WTC11 (cell line): ENCODE data around the gene CTIF. TPM values are rescaled to one million over a fixed set of nuclear protein-coding genes. Genes with fewer than 3 reads are reported as not detected.

Source experiments
- ATAC-seq: fragments of 200-7000 bp; cut with Tn5 transposase; 2 replicates; pipeline ENCODE4 v1.10.0; 2021; ENCODE audit warnings: mild to moderate bottlenecking, moderate library complexity
- CTCF ChIA-PET: fragments of 300-600 bp; sonication (Branson Sonifier 250); formaldehyde crosslinking; loops from one replicate; lab custom pipeline; 2021; ENCODE audit warnings: antibody characterized with exemption; lab: Charles Lee
- POLR2A ChIA-PET: fragments of 350-600 bp; sonication (Branson Sonifier 250); formaldehyde crosslinking; loops from one replicate; lab custom pipeline; 2021; ENCODE audit warnings: antibody characterized with exemption; lab: Charles Lee
- DNase-seq: peaks from one replicate; pipeline ENCODE4 v3.0.0; 2021; ENCODE audit warnings: low spot score
- H3K27ac Mint-ChIP-seq: 2 replicates; pipeline ENCODE4 v1.8.0; 2021; ENCODE audit warnings: mixed read lengths
- H3K27me3 Mint-ChIP-seq: 2 replicates; pipeline ENCODE4 v1.8.0; 2021; ENCODE audit warnings: low read depth, mild to moderate bottlenecking, moderate library complexity, mixed read lengths
- H3K36me3 Mint-ChIP-seq: 2 replicates; pipeline ENCODE4 v1.8.0; 2021; ENCODE audit warnings: mixed read lengths
- H3K4me1 Mint-ChIP-seq: 2 replicates; pipeline ENCODE4 v1.8.0; 2022; ENCODE audit warnings: mixed read lengths
- H3K4me3 Mint-ChIP-seq: 2 replicates; pipeline ENCODE4 v1.8.0; 2021; ENCODE audit warnings: mild to moderate bottlenecking, moderate library complexity, mixed read lengths
- H3K9me3 Mint-ChIP-seq: 2 replicates; pipeline ENCODE4 v1.8.0; 2021; ENCODE audit warnings: mixed read lengths
- ATF1 ChIP-seq: sonication (generic); formaldehyde crosslinking; IDR thresholded peaks from 2 replicates; pipeline ENCODE4 v1.8.1; 2023; ENCODE audit warnings: mild to moderate bottlenecking, moderate library complexity, missing genetic modification reagents
- CBFB ChIP-seq: sonication (generic); formaldehyde crosslinking; IDR thresholded peaks from 2 replicates; pipeline ENCODE4 v1.8.1; 2022; ENCODE audit warnings: mild to moderate bottlenecking, low read depth, missing genetic modification reagents
- ELF4 ChIP-seq: sonication (generic); formaldehyde crosslinking; IDR thresholded peaks from 2 replicates; pipeline ENCODE4 v1.8.1; 2022; ENCODE audit warnings: low read depth, mild to moderate bottlenecking, moderate library complexity, missing genetic modification reagents
- ESRRA ChIP-seq: sonication (generic); formaldehyde crosslinking; IDR thresholded peaks from 2 replicates; pipeline ENCODE4 v1.8.1; 2022; ENCODE audit warnings: mild to moderate bottlenecking, missing genetic modification reagents, borderline replicate concordance
- GABPB1 ChIP-seq: sonication (generic); formaldehyde crosslinking; IDR thresholded peaks from 2 replicates; pipeline ENCODE4 v1.8.1; 2023; ENCODE audit warnings: mild to moderate bottlenecking, missing genetic modification reagents
- GTF2I ChIP-seq: fragments of 250-450 bp; sonication (Bioruptor Pico); conservative IDR thresholded peaks from 2 replicates; pipeline ENCODE4 v1.4.0; 2021; ENCODE audit warnings: mild to moderate bottlenecking
- JAZF1 ChIP-seq: fragments of 250-450 bp; sonication (Bioruptor Pico); IDR thresholded peaks from 2 replicates; pipeline ENCODE4 v1.9.0; 2021; ENCODE audit warnings: moderate library complexity, mild to moderate bottlenecking, inconsistent platforms
- JUN ChIP-seq: sonication (generic); formaldehyde crosslinking; IDR thresholded peaks from 2 replicates; pipeline ENCODE4 v1.8.0; 2023; ENCODE audit warnings: mild to moderate bottlenecking, missing genetic modification reagents
- MXD4 ChIP-seq: fragments of 250-450 bp; sonication (Bioruptor Pico); IDR thresholded peaks from 2 replicates; pipeline ENCODE4 v1.8.0; 2021; ENCODE audit warnings: mild to moderate bottlenecking, moderate library complexity, borderline replicate concordance
- SMAD4 ChIP-seq: sonication (generic); formaldehyde crosslinking; IDR thresholded peaks from 2 replicates; pipeline ENCODE4 v1.8.0; 2022; ENCODE audit warnings: mild to moderate bottlenecking, missing genetic modification reagents
- SOX15 ChIP-seq: fragments of 250-450 bp; sonication (Bioruptor Pico); IDR thresholded peaks from 2 replicates; pipeline ENCODE4 v1.9.0; 2021; ENCODE audit warnings: mild to moderate bottlenecking
- TP53 ChIP-seq: sonication (generic); formaldehyde crosslinking; IDR thresholded peaks from 2 replicates; pipeline ENCODE4 v1.8.1; 2023; ENCODE audit warnings: mild to moderate bottlenecking, missing genetic modification reagents
- ZNF121 ChIP-seq: sonication (generic); formaldehyde crosslinking; IDR thresholded peaks from 2 replicates; pipeline ENCODE4 v1.8.0; 2023; ENCODE audit warnings: missing genetic modification reagents
- ZNF232 ChIP-seq: sonication (generic); formaldehyde crosslinking; IDR thresholded peaks from 2 replicates; pipeline ENCODE4 v1.8.0; 2022; ENCODE audit warnings: mild to moderate bottlenecking, missing genetic modification reagents
- ZNF396 ChIP-seq: fragments of 250-450 bp; sonication (Bioruptor Pico); IDR thresholded peaks from 2 replicates; pipeline ENCODE4 v1.8.0; 2021; ENCODE audit warnings: mild to moderate bottlenecking, moderate library complexity, borderline replicate concordance
- ZNF423 ChIP-seq: fragments of 250-450 bp; sonication (Bioruptor Pico); IDR thresholded peaks from 2 replicates; pipeline ENCODE4 v2.1.2; 2022; ENCODE audit warnings: mild to moderate bottlenecking, moderate library complexity
- ZNF671 ChIP-seq: fragments of 250-450 bp; sonication (Bioruptor Pico); IDR thresholded peaks from 2 replicates; pipeline ENCODE4 v1.8.0; 2021; ENCODE audit warnings: mild to moderate bottlenecking
- total RNA-seq: library from RNA; stranded (reverse); gene quantifications from 3 replicates; pipeline ENCODE4 v1.2.3, GENCODE V29; 2021
- TF ChIP-seq, protein P1 (sequence below): sonication (generic); formaldehyde crosslinking; conservative IDR thresholded peaks from 2 replicates; pipeline ENCODE4 v1.8.1; 2022; ENCODE audit warnings: mild to moderate bottlenecking, missing genetic modification reagents
- TF ChIP-seq, protein P2 (sequence below): fragments of 250-450 bp; sonication (Bioruptor Pico); IDR thresholded peaks from 2 replicates; pipeline ENCODE4 v1.9.0; 2021; ENCODE audit warnings: mild to moderate bottlenecking
- TF ChIP-seq, protein P3 (sequence below): fragments of 250-450 bp; sonication (Bioruptor Pico); IDR thresholded peaks from 2 replicates; pipeline ENCODE4 v1.9.0; 2021; ENCODE audit warnings: moderate library complexity, mild to moderate bottlenecking, inconsistent platforms, borderline replicate concordance
- TF ChIP-seq, protein P4 (sequence below): sonication (generic); formaldehyde crosslinking; IDR thresholded peaks from 2 replicates; pipeline ENCODE4 v1.8.0; 2023; ENCODE audit warnings: missing genetic modification reagents
- TF ChIP-seq, protein P5 (sequence below): sonication (generic); formaldehyde crosslinking; IDR thresholded peaks from 2 replicates; pipeline ENCODE4 v1.8.1; 2023; ENCODE audit warnings: mild to moderate bottlenecking, missing genetic modification reagents, borderline replicate concordance
- TF ChIP-seq, protein P6 (sequence below): sonication (generic); formaldehyde crosslinking; IDR thresholded peaks from 2 replicates; pipeline ENCODE4 v1.8.1; 2022; ENCODE audit warnings: mild to moderate bottlenecking, missing genetic modification reagents, moderate library complexity, borderline replicate concordance
- TF ChIP-seq, protein P7 (sequence below): sonication (generic); formaldehyde crosslinking; IDR thresholded peaks from 2 replicates; pipeline ENCODE4 v1.8.0; 2022; ENCODE audit warnings: mild to moderate bottlenecking, missing genetic modification reagents

The CTIF gene
- total RNA-seq, 1 experiment from 2014 or later, result 28.5 TPM

DNA sequence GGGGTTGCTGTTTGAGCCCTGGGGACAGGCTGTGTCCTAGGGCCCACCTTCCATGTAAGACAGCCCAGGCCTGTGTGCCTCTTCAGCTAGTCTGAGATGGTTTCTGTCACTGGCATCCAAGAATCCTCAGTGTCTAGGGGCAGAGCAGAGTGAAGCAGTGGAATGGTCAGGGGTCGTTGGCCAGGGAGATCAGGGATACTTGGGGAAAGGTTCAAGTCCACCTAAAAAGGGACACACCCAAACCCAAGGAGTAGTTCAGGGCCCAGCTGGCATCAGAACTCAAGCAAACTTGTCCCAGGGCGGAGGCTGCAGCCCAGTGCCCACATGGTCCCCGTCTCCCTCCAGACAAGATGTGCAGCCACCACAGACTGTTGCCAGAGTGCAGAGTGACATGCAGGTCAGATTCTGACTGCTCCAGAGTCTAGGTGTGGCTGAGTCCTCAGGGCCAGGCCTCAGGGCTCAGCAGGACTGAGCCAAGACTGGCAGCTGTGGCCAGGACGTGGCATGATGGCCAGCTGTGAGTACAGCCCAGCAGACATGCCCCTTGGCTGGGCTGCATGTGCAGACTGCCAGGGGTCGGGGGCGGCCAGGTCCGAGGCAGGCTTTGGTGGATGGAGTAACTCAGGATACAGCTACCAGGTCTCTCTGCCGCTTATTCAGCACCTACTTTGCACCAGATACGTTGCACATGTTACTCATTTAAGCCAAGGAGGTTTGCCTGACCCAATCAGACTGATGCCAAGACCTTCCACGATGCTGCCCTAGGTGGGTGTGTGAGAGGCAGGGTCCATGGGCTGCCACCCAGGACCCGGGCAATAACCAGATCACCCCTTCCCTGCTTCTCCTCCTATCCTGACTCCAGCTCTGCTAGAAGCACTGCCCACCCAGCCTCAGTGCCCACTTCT, 265.4 kb downstream of the CTIF start:
- ATAC-seq, result no peak
- ChIA-PET CTCF (no interaction called here), POLR2A (no interaction called here)
- TF ChIP-seq, protein P1, sequence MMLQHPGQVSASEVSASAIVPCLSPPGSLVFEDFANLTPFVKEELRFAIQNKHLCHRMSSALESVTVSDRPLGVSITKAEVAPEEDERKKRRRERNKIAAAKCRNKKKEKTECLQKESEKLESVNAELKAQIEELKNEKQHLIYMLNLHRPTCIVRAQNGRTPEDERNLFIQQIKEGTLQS, result no peak
- no peak for TF ChIP-seq ZNF671 (CRISPR knock-in tag)
- TF ChIP-seq, protein P2, sequence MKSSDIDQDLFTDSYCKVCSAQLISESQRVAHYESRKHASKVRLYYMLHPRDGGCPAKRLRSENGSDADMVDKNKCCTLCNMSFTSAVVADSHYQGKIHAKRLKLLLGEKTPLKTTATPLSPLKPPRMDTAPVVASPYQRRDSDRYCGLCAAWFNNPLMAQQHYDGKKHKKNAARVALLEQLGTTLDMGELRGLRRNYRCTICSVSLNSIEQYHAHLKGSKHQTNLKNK, result no peak
- TF ChIP-seq, protein P3, sequence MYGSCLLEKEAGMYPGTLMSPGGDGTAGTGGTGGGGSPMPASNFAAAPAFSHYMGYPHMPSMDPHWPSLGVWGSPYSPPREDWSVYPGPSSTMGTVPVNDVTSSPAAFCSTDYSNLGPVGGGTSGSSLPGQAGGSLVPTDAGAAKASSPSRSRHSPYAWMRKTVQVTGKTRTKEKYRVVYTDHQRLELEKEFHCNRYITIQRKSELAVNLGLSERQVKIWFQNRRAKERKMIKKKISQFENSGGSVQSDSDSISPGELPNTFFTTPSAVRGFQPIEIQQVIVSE (CRISPR knock-in tag), result no peak
- no peak for TF ChIP-seq ATF1 (CRISPR knock-in tag)
- TF ChIP-seq, protein P4, sequence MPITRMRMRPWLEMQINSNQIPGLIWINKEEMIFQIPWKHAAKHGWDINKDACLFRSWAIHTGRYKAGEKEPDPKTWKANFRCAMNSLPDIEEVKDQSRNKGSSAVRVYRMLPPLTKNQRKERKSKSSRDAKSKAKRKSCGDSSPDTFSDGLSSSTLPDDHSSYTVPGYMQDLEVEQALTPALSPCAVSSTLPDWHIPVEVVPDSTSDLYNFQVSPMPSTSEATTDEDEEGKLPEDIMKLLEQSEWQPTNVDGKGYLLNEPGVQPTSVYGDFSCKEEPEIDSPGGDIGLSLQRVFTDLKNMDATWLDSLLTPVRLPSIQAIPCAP, result no peak
- TF ChIP-seq CBFB (CRISPR knock-in tag), result no peak
- no peak for TF ChIP-seq ZNF396 (CRISPR knock-in tag)
- TF ChIP-seq JUN (CRISPR knock-in tag), result no peak
- no peak for TF ChIP-seq ESRRA (CRISPR knock-in tag)
- no peak for TF ChIP-seq SMAD4 (CRISPR knock-in tag)
- no peak for TF ChIP-seq ZNF232
- TF ChIP-seq, protein P5, sequence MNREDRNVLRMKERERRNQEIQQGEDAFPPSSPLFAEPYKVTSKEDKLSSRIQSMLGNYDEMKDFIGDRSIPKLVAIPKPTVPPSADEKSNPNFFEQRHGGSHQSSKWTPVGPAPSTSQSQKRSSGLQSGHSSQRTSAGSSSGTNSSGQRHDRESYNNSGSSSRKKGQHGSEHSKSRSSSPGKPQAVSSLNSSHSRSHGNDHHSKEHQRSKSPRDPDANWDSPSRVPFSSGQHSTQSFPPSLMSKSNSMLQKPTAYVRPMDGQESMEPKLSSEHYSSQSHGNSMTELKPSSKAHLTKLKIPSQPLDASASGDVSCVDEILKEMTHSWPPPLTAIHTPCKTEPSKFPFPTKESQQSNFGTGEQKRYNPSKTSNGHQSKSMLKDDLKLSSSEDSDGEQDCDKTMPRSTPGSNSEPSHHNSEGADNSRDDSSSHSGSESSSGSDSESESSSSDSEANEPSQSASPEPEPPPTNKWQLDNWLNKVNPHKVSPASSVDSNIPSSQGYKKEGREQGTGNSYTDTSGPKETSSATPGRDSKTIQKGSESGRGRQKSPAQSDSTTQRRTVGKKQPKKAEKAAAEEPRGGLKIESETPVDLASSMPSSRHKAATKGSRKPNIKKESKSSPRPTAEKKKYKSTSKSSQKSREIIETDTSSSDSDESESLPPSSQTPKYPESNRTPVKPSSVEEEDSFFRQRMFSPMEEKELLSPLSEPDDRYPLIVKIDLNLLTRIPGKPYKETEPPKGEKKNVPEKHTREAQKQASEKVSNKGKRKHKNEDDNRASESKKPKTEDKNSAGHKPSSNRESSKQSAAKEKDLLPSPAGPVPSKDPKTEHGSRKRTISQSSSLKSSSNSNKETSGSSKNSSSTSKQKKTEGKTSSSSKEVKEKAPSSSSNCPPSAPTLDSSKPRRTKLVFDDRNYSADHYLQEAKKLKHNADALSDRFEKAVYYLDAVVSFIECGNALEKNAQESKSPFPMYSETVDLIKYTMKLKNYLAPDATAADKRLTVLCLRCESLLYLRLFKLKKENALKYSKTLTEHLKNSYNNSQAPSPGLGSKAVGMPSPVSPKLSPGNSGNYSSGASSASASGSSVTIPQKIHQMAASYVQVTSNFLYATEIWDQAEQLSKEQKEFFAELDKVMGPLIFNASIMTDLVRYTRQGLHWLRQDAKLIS, result no peak
- TF ChIP-seq ZNF121 (CRISPR knock-in tag), result no peak
- Mint-ChIP-seq H3K4me1 (no peaks in the 10 kb centered on the region), H3K27ac (no peak overlapping the region), H3K27me3 (no peaks in the 10 kb centered on the region), H3K9me3 (no peaks in the 10 kb centered on the region), H3K36me3 (no peaks in the 10 kb centered on the region; the same call in 1 of the 2 replicates), H3K4me3 (no peak overlapping the region)
- DNase-seq, result peak; percentile 2

DNA sequence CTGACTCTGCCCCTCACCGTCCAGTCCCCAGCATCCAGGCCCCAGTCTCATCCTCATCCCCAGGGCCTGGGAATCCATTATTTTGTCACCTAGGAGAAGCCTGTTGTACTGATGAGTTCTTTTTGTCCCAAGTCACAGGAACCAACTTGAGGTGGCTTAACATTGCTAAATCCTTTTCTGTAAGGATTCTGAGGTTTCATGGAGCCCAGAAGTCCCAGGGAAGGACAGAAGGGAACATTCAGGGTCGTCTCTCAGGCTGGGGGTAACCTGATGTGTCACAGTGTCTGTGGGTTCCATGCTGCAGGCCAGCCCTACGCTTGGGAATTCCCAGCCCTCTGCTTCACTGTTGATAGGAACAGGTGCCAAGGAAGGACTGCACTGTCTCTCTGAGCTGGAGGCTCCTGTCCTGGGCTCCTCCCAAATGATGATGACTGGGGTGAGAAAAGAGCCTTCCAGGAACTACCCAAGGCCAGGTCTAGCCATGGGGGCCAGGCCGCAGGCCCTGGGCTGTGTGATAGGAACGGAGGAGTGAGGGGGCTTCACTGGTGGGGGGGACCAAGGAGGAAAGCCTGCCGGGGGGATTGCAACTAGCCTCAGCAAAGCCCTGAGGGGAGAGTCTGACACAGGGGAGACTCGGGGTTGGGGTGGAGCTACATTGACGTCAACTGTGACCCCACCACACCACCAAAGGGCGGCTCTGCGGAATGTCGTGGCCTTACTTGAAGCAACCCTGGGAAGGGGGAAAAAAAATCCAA, 266.2 kb downstream of the CTIF start:
- no peak overlapping the region for H3K27ac Mint-ChIP-seq
- POLR2A ChIA-PET, result no interaction called here
- no peak overlapping the region for H3K4me3 Mint-ChIP-seq
- no peaks in the 10 kb centered on the region for H3K27me3 Mint-ChIP-seq
- peak; percentile 1 for DNase-seq
- no peaks in the 10 kb centered on the region for H3K4me1 Mint-ChIP-seq
- CTCF ChIA-PET, result no interaction called here
- no peaks in the 10 kb centered on the region; the same call in 1 of the 2 replicates for H3K36me3 Mint-ChIP-seq
- ATAC-seq, result no peak
- H3K9me3 Mint-ChIP-seq, result no peaks in the 10 kb centered on the region
- no peak for TF ChIP-seq MXD4
- no peak for TF ChIP-seq CBFB (CRISPR knock-in tag)
- no peak for TF ChIP-seq GTF2I (CRISPR knock-in tag)
- TF ChIP-seq, protein P6, sequence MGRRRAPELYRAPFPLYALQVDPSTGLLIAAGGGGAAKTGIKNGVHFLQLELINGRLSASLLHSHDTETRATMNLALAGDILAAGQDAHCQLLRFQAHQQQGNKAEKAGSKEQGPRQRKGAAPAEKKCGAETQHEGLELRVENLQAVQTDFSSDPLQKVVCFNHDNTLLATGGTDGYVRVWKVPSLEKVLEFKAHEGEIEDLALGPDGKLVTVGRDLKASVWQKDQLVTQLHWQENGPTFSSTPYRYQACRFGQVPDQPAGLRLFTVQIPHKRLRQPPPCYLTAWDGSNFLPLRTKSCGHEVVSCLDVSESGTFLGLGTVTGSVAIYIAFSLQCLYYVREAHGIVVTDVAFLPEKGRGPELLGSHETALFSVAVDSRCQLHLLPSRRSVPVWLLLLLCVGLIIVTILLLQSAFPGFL (CRISPR knock-in tag), result no peak
- TF ChIP-seq ELF4 (CRISPR knock-in tag), result no peak
- no peak for TF ChIP-seq ZNF423 (CRISPR knock-in tag)
- TF ChIP-seq, protein P1, result no peak
- no peak for TF ChIP-seq TP53
- TF ChIP-seq ZNF121 (CRISPR knock-in tag), result no peak
- TF ChIP-seq, protein P7, sequence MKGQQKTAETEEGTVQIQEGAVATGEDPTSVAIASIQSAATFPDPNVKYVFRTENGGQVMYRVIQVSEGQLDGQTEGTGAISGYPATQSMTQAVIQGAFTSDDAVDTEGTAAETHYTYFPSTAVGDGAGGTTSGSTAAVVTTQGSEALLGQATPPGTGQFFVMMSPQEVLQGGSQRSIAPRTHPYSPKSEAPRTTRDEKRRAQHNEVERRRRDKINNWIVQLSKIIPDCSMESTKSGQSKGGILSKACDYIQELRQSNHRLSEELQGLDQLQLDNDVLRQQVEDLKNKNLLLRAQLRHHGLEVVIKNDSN, result no peak
- no peak for TF ChIP-seq JAZF1 (CRISPR knock-in tag)
- no peak for TF ChIP-seq SOX15
- no peak for TF ChIP-seq GABPB1 (CRISPR knock-in tag)
